GM19240 (cell line): ENCODE data around the gene PLCH1.

ENCODE experiments used
- DNase-seq: peaks from one replicate; pipeline ENCODE4 v3.0.0; 2011; ENCODE audit warnings: low spot score; ENCODE audit not compliant: insufficient read length

The PLCH1 gene

GRCh38 chr3:155387571-155387970, 357.3 kb downstream of the PLCH1 start:
- DNase-seq, result no peak

DNA sequence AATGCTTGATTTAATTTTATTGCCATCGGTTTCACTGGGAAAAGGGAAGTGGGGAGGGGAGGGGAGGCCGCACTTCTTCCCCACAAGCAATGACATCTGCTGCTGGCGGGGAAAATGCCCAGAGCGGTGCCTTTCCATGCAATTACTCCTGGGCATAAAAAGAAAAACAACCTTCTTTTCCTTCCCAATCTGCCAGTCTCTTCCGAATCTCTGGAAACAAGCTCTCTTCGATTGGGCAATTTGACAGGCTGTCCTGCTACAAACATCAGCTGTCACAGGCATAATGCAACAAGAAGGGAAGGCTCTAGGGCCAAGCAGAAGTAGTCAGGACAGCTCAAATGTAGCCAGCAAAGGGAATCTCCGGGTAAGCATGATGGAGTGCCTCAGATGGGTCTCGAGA, 358.0 kb downstream of the PLCH1 start:
- DNase-seq, result no peak

DNA sequence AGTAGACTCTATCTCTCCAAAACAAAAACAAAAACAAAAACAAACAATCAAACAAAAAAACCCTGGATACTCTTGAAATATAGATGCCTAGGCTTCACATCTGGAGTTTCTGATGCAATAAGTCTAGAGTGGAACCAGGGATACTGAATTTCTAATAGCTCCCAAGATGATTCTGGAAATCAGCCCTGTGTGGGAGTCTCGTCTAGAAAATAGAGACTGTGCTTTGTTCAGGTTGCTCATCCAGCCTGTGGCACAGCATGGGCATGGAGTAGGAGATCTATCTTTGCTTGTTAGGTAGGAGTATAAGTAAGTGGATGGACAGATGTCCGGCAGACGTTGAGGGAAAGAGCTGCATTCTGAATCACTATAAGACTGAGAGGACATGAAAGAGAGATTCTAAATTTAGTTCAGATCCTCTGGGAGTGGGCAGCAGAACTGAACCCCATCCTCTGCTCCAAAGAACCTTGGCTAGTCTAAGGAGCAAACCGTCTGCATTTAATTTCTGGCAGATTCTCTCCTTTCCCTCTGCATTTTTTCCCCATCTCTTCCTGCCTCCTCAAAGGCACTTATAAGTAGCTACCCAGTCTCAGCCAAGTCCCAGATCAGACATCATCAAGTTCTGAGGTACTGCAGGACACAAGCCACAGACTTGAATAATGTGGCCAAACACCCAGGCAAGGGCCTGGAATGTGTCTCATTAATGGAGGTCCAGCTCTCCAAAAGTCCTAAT, 358.8 kb downstream of the PLCH1 start:
- DNase-seq, result no peak

DNA sequence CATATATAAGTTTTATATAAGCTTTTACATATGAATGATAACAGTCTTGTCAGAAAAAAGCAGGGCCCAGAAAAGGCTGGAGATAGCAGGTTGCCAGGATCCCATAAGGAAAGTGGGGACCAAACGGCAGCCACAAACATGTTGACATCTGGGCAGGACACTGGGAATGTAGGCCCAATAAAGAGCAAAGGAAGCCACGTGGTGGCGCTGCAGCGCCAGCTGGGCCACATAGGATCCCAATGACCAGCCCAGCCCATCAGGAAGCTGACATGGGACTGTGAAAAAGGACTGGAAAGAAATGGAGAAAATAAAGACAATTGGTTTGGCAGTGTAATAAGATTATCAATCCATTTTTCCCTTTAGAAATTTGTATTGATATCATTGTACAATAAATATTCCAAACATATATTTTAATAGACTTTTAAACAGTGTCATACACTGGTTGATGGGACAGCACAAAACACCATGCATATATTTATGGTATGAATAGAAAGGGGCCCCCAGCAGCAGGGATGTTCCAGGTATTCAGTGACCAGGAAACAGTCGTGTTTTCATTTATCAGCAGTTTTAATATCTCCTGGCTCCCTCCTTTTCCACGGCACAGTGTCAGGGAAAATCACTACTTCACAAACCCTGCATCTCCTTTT, 362.4 kb downstream of the PLCH1 start:
- peak; percentile 3 for DNase-seq

GRCh38 chr3:155377847-155378246, 367.0 kb downstream of the PLCH1 start:
- no peak for DNase-seq

- no peak for DNase-seq
Measured at GRCh38 chr3:155377071-155377470, 367.8 kb downstream of the PLCH1 start.

- no peak for DNase-seq
Measured at GRCh38 chr3:155372281-155372680, 372.6 kb downstream of the PLCH1 start.

GRCh38 chr3:155370764-155371503, 373.9 kb downstream of the PLCH1 start:
- DNase-seq, result no peak

GRCh38 chr3:155370198-155370597, 374.7 kb downstream of the PLCH1 start:
- no peak for DNase-seq

DNA sequence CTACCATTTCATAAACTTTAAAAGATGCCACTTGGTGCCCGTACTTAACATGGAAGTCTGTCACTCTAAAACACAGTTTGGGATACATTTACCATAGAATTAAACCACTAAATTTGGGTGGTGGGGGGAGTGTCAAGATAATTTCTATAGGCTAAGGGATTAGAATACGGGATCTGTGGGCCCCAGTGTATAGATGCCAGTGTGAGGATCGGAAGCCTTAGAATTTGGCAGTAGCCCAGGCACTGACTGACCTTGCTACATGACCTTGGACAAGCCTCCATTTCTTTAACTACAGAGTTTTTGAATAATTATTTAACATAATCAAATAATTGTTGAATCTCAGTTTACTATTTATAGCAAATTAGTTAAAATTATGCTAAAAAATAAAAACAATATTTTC, 375.1 kb downstream of the PLCH1 start:
- DNase-seq, result no peak

- DNase-seq, result no peak
Measured at GRCh38 chr3:155369244-155369643, 375.6 kb downstream of the PLCH1 start.

DNA sequence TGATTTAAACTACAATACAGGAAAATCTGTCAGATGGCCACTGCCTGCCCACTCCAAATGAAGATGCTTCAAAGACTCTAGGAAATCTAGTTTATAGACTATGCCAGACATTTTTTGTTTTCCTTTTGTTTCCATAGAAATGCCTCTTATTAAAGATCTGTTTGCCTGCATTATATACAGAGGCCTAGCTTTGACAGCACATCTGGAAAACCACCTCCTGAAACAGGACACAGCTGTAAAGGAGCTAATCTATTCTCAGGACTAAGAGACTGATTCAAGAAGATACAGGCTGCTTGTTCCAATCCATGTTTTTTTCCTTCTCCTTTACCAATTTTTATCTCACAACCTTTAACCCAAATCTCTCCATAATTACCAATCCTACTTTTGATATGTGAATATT, 376.1 kb downstream of the PLCH1 start:
- no peak for DNase-seq

DNA sequence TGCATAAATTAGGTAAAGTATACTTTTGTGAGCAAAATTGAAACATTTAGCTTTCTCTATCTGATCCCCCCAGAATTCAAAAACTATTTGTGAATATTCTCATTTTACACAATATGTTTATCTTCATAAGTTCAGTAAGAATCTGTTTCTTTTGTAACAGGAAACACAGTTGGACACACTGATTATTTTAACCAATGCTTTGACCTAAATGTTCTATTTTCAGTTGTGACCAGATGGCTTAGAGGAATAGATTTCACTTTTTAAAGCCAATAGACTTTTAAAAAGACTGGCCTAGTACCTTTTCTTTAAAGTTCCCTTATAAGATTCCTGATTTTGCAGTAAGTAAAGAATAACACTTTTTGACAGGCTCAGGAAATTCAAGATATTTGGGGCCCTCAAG, 377.4 kb downstream of the PLCH1 start:
- no peak for DNase-seq

DNA sequence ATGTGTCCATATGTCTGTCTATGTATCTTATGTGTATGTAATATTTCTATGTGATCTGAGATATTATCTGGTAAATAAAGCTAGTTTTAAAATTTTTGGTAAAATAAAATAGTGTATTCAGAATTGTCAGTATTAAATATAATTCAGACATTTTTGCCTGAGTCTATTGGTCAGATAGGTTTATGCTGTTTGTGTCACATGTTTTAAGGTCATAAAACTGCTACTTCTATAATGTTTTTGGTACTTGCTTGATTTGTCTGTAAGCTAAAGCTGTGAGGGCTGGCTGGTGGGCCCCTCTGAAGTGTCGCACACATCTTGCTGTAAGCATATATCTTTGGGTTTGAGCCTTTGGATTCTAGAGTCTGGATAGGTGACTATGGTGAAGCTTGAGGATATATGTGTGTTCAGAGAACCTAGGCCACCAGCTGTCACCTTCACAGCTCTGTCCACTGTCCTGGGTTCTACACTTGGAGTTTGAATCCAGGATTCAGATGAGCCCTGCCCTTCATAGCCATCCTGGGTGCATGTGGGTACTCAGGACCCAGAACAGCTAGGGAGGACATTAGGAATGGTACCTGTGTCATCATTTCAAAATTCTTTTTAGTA, 379.6 kb downstream of the PLCH1 start:
- DNase-seq, result no peak

GRCh38 chr3:155364492-155364891, 380.4 kb downstream of the PLCH1 start:
- no peak for DNase-seq

- no peak for DNase-seq
Measured at GRCh38 chr3:155363690-155364070, 381.2 kb downstream of the PLCH1 start.

DNA sequence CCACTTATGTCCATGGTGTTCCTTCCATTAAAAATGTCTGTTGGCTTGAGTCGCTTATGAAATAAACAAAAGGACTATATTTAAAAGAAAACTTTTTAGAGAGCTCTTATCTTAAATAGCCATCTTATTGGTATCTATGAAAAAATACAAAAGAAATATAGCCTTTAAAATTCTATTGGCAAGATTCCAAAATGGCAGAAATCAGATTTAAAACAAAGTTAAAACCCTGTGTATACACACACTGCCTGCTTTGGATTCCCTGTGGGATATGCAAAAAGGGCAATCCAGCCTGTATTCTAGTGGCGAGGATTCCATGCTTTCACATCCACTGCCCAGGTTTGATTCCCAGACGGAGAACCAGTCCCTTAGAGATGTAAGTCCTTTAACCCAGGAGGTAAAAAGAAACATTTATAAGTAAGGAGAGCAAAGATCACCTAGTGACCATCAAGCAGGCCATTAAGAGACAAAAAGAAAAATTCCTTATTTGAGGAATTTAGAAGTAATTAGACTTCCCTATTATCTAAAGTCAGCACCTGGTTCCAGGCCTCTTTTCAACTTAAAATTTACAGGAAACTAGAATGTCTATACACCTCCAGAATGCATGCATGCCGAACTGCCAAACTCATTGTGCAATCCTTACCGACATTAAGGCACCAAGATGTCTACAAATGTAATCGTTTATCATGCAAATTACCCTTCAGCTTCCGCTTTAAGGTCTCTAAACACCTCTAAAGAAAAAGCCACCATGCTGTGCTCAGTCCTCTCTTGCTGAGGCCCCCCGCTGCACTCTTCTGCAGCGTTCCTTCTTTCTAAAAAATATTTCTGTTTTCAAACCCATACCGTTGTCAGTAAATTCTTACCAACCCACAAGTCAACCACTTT, 381.8 kb downstream of the PLCH1 start:
- DNase-seq, result no peak

DNA sequence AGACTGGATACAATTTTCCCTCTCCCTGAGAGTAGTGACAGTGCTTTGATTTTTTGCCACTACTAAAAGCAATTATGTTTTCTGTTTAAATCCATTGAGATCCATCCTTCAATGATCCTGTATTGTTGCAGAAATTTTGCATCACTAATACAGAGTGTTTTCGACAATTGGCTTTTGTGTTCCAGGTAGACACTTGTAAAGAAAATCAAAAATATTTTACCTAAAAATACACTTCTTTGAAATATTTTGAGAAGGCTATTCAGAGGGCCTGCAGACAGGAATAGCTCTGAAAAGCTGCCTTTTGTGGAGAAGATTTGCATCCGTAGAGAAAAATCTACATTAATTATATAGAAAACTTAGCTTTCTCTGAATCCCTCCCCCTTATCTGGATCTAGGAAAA, 384.6 kb downstream of the PLCH1 start:
- DNase-seq, result no peak

GRCh38 chr3:155356594-155357370, 388.1 kb downstream of the PLCH1 start:
- no peak for DNase-seq

GRCh38 chr3:155354658-155355057, 390.2 kb downstream of the PLCH1 start:
- DNase-seq, result no peak
